Stimulated activated CD8-positive, alpha-beta memory T cell treated with anti-CD3 and anti-CD28 coated beads, Interleukin-4, amount 100 ng/mL, for 1 hour (primary cell): ENCODE measurements around the gene UGT2A3.

Experiments used
- DNase-seq, 2 donors: peaks; one replicate each; pipeline ENCODE4 v3.0.0-alpha.2; 2020; ENCODE audit warnings: low read depth in 2 of 2, low spot score in 1 of 2

The UGT2A3 gene

DNA sequence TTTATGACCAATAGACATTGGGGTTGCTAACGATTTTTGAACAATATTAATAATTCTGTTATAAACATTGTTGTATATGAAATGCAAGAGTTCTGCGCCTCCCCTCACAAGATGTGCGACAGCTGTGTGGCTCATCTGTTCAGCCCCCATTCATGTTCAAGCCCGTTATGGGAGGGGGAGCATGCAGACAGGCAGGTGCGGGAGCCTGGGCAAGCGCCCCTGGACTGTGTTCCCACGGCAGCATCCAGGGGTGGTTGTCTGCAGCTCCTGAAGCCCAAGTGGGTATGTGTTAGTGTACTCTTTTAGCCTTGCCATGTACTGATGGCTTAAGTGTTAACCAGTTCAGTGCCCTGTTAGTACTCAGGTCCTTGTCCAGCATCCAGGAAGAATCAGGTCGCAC, 34.6 kb downstream of the UGT2A3 start:
- no peak for DNase-seq

DNA sequence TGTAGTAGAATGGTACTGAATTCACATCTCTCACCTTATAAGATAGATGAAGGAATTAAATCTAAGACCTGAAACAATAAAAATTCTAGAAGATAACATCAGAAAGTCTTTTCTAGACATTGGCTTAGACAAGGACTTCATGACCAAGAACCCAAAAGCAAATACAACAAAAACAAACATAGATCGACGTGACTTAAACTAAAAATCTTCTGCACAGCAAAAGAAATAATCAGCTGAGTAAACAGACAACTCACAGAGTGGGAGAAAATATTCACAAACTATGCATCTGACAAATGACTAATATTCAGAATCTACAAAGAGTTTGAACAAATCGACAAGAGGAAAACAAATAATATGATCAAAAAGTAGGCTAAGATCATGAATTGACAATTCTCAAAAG, 38.8 kb downstream of the UGT2A3 start:
- DNase-seq: no peak

GRCh38 chr4:68909385-68909784, 42.2 kb downstream of the UGT2A3 start:
- DNase-seq: no peak

- no peak for DNase-seq
Measured at GRCh38 chr4:68907788-68908700, 43.6 kb downstream of the UGT2A3 start.

DNA sequence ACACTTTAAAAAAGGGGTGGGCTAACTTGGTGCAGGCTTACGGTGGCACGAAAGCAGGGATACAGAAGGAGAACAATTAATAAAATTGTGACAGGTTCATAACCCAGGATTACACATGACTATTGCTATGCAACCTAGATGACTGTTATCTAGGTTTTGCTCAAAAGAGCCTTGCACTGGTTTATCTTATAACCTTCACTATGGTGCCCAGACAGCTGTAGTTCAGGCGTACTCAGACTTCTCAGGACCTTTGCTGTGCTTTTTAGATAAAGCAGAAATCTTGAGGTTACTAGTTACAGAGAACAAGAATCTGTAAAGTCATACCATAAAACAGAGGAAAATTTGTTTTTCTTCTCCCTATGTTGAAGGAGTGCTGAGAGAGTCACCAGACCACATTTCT, 44.4 kb downstream of the UGT2A3 start:
- no peak for DNase-seq

DNA sequence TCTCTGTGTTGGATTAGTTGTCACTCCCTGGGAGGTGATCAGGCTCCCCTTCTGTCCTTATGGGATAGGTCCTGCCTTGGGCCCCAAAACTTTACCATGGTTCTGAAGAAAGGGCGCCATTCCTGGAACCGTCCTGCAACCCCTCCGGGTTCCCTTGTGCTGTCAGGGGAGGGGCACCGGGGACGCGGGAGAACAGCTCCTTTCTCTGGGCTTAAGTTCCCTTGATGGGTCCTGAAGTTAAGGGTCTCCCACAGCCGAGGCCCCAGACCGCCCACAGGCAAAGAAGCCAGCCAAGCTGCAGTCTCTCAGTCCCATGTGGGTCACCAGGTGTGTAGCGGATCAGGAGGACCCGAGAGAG, 44.8 kb downstream of the UGT2A3 start:
- no peak for DNase-seq

- no peak for DNase-seq
Measured at GRCh38 chr4:68905939-68906779, 45.4 kb downstream of the UGT2A3 start.

DNA sequence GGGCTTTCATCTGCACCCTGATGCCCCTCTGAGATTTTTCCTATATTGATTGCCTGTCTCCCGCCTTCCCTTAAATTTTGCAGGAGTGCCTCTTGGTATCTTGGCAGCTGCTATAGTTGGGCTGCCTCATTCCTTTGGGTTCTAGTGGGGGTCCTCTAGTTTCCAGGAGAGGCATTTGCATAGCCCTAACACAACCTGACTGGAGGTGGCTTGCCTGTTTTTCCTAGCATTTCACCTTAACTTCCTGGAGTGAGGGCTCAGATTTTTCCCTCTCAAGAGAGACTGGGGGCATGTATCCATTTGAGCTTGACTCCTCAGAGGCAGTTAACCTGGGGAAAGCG, 46.0 kb downstream of the UGT2A3 start:
- no peak for DNase-seq

GRCh38 chr4:68904786-68905185, 46.8 kb downstream of the UGT2A3 start:
- no peak for DNase-seq

GRCh38 chr4:68896749-68897148, 54.9 kb downstream of the UGT2A3 start:
- DNase-seq: no peak

GRCh38 chr4:68895561-68896198, 55.9 kb downstream of the UGT2A3 start:
- no peak for DNase-seq

- no peak for DNase-seq
Measured at GRCh38 chr4:68892861-68893260, 58.7 kb downstream of the UGT2A3 start.

DNA sequence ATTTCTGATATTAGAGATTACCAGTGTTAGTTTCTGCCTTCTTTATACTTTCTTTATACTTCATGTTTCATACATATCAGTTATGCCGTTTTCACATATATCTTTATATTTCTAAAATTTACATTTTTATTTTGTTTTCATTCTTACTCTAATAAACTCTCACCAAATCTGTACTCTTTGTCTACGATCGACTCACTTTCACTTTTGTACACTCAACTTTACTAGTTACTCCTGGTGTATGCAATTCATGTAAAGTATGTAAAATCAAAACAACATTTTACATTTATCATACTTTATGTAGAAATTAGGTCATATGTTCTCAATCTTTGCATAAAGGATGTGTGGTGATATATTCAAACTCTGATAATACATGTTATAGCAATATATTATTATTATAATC, 59.9 kb downstream of the UGT2A3 start:
- DNase-seq: no peak

DNA sequence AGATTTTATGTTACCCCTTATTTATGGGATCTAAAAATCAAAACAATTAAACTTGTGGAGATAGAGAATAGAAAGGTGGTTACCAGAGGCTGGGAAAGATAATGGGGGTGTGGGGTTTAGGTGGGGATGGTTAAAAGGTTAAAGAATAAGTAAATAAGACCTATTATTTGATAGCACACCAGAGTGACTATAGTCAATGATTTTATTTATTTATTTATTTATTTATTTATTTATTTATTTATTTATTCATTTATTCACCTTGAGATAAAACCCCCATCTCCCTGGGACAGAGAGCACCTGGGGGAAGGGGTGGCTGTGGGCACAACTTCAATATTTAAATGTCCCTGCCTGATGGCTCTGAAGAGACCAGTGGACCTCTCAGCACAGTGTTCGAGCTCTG, 66.1 kb downstream of the UGT2A3 start:
- no peak for DNase-seq

DNA sequence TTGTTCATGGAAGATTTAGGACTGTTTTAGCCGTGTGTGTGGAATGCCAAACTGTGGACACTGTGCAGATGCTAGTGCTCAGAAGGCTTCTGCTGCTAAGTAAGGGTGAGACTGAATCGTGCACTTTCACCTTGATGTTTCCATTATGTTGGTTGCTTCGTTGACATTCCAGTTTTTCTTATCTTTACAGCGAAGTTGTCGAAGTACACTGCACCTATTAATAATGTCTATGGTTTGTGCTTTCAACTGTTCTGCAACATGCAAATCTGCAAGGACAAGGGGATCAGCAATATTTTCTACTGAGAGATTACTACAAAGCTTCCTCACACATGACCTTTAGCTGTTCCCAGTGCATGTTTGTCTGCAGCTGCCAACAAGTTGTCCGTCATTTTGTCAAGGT, 67.7 kb downstream of the UGT2A3 start:
- no peak for DNase-seq
